ENCODE measurements around the gene SYNE4.
"Not testable (repeated sequence)": the region's sequence is repeated elsewhere in the genome, so short reads cannot be mapped to it uniquely, and the experiment has no call there.

The SYNE4 gene, protein sequence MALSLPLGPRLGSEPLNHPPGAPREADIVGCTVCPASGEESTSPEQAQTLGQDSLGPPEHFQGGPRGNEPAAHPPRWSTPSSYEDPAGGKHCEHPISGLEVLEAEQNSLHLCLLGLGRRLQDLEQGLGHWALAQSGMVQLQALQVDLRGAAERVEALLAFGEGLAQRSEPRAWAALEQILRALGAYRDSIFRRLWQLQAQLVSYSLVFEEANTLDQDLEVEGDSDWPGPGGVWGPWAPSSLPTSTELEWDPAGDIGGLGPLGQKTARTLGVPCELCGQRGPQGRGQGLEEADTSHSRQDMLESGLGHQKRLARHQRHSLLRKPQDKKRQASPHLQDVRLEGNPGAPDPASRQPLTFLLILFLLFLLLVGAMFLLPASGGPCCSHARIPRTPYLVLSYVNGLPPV

DNA sequence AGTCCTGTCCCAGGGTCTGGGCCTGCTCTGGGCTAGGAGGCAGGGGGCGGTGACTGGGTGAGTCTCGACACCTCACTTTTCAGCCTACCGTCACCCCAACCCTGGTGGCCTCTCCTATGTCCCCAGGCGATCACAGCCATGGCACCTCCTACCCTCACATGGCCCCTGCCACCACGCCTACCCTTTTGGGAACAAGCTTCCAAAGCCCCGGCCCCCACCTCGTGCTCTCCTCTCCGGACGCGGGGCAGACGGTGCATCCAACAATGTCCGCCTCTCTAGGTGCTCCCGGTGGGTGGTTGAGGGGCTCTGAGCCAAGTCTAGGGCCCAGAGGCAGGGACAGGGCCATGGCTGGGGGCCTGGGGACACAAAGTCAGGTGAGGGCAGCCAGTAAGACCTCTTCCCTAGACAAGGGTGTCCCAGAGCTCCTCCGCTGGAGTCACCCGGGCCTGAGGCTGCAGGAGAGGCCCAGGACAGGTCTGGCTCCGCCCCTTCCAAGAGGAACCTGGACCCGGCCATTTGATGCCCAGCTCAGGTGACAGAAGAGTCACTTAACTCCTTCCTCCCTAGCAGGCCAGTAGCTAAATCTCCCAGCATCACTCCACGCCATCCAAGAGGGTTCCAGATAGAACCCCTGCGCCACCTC is at the start of gene SYNE4:
SYNE4 (minus strand) TSS at position 478 of the 643 bp plus-strand sequence; CDS start at position 346, 132 bp downstream.
- H3K4me3 ChIP-seq (ENCODE audit: low read length) = no peak within 1 kb of the TSS; the same call in 1 of the 2 replicates
- TF ChIP-seq ZNF274 (IDR thresholded peaks at IDR 0.05; ENCODE audit: low read depth, low read length) = no peak

DNA sequence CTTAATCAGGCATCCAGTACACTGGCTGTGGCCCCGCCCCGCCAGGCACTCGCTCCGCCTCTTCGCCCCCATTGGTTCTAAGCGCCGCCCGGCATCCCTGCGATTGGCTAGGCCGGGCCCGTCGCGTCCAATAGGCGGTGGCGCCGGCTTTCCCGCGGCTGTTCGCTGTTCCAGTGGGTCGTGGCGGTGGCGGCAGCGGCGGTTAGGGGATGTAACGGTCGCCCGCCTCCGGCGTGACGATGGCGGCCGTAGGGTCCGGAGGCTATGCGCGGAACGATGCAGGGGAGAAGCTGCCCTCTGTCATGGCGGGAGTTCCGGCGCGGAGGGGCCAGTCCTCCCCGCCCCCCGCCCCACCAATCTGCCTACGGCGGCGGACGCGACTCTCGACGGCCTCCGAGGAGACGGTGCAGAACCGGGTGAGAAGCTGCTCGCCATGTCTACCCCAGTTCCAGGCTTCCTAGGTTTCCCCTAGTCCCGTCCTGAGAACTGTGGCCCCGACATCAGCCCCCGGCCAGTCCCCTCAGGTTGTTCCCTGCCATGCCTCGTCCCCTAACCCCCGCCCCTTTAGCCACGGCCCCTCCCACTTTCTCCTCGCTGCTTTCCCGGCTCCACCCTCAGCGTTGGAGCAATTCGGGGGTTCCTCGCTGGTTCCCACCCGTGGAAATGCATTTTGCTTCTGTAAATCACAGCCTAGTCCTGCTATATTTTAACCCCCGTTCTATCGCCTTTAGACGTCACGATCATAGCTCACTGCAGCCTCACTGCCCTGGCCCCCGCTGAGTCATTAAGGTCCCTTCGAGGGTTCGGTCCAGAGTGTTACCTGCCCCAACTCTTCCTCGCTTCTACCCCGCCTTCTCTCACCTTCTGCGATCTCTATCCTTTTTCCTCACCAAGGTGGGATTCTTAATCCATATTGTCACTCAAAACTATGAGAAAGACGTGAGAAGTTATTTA is 46.4 kb upstream of the SYNE4 start, which contains the start of gene WDR62:
WDR62 (plus strand) TSS at position 165 of the 954 bp plus-strand sequence; CDS start at position 240, 75 bp downstream.
- TF ChIP-seq ZNF274 (IDR thresholded peaks at IDR 0.05; ENCODE audit: low read depth, low read length) = no peak
- H3K4me3 ChIP-seq (ENCODE audit: low read length) = peak within 1 kb of the TSS; percentile 92

DNA sequence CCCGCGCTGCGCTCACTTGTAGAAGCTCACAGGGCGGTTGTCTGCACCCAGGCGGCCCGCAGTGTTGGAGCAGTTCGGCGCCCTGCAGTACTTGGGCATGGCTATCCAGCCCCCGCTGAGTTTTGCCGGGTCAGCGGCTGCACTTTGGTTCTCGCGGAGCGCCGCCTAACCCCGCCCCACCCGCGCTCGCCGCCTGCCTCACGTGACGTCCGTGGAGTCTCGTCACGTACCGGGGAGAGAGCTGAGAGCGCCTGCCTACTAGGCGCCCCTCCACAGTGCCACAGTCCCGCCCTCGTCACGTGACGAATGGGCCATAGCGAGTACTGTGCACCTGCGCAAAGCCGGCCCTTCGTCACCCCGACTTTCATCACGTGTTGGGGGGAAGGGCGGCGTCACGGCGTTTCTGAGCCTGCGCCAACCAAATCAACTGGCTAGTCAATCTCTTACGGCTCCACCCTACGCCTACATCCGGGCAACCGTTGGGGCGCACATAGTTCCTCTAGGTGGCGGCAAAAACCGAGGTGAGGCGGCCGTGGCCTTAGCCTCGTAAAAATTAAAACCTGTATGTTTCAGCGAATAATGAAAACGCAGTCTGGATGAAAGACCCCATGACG is 45.6 kb upstream of the SYNE4 start, which contains the start of gene THAP8:
THAP8 (minus strand) TSS at position 167 of the 614 bp plus-strand sequence; CDS start at position 99, 68 bp downstream.
- no peak for TF ChIP-seq ZNF274 (IDR thresholded peaks at IDR 0.05; ENCODE audit: low read depth, low read length)

DNA sequence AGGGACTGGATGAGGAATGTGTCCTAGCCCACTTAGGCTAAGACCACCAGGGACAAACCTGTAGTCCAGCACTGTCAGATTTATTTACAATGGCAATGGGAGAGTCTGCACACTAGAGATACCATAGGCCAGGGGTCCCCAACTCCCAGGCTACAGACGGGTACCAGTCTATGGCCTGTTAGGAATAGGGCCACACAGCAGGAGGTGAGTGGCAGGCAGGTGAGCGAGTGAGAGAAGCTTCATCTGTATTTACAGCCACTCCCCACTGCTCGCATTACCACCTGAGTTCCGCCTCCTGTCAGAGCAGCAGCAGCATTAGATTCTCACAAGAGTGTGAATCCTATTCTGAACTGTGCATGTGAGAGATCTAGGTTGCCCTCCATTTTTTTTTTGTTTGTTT is 43.0 kb upstream of the SYNE4 start:
- no peak for TF ChIP-seq ZNF274 (IDR thresholded peaks at IDR 0.05; ENCODE audit: low read depth, low read length)
- no peak overlapping the region for H3K4me3 ChIP-seq (ENCODE audit: low read length)

More for the DNA sequence above, 45.6 kb upstream of the SYNE4 start, which contains the start of gene THAP8:
- H3K4me3 ChIP-seq (ENCODE audit: low read length) = peak within 1 kb of the TSS; percentile 92

DNA sequence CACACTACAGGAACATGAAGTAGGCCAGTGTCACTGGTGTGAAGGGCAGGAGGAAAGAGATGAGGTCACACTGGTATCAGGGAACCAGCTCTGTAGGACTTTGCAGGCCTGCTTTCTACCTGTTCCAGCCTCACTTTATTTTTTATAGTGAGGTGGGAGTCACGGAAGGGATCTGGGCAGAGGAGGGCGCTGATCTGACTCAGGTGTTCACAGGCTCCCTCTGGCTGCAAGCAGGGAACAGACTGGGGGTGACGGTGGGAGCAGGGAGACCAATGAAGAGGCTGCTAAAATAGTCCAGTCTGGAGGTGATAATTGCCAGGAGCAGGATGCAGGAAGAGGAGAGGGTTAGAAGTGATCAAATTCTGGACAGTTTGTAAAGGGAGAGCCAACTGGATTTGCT is 42.6 kb upstream of the SYNE4 start:
- no peak overlapping the region for H3K4me3 ChIP-seq (ENCODE audit: low read length)
- no peak for TF ChIP-seq ZNF274 (IDR thresholded peaks at IDR 0.05; ENCODE audit: low read depth, low read length)

DNA sequence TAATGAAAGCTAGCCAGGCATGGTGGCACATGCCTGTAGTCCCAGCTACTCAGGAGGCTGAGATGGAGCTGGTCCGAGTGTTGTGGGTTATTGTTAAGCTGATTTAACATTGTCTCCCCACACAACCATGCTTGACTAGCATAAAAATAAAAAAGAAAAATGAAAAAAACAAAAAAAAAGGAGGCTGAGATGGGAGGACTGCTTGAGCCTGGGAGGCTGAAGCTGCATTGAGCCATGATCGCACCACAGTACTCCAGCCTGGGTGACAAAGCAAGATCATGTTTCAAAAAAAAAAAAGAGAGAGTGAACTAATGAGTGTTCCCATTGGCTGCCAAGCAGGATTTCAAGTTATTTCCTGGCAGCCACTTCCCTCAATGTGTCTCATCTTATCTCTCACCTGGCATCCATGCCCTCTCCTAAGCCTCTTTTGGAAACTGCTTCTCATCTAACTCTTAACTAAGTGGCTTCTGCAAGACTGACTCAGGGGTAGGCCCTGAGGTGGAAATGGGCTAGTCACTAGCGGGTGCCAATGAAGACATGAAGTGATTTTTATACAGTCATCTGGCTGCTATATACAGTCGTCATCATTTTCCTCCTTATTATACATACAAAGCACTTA is 40.6 kb upstream of the SYNE4 start:
- no peak for TF ChIP-seq ZNF274 (IDR thresholded peaks at IDR 0.05; ENCODE audit: low read depth, low read length)
- no peak overlapping the region for H3K4me3 ChIP-seq (ENCODE audit: low read length)

DNA sequence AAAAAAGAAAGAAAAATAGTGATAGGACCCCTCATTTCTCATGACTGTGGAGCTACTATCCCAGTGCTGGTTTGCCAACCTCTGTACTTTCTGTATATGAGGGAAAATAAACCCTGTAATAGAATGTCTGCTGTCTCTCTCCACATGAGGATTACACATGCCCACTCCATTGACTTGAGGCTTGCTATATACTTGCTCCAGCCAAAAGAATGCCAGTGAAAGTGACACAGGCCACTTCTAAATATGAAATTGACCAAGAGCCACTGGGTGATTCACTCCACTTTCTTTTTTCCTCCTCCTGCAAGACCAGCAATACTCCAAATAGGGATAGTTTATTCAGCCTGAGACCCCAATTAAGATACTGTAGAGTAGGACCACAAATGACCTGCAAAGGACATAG is 39.2 kb upstream of the SYNE4 start:
- TF ChIP-seq ZNF274 (IDR thresholded peaks at IDR 0.05; ENCODE audit: low read depth, low read length) = no peak

DNA sequence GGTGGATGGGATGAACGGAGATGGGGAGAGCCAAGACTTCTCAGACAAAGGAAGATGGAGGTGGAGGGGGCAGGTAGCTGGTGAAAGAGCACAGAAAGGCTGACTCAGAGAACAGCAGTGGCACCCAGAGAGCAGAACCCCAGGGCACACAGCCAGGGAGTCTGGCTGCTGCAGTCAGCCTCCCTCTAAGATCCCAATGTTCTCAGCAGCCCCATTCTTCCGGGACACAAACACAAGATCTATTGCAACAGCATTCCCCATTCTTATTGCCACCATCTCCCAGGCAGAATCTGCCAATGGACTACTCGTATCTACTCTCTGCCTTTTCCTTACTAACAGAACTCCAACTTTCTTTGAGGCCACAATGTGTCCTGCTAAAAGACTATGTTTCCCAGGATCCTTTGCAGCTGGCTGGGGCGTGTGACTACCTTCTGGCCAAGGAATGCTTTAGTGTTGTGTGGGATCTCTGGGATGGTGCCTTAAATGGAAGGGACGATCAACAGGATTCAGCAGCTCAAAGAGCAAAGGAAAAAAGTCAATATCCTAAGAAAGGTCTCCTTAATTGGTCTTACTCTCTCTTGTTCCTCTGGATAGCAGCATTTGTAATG is 37.9 kb upstream of the SYNE4 start:
- H3K4me3 ChIP-seq (ENCODE audit: low read length) = no peak overlapping the region
- no peak for TF ChIP-seq ZNF274 (IDR thresholded peaks at IDR 0.05; ENCODE audit: low read depth, low read length)

More for the DNA sequence above, 39.2 kb upstream of the SYNE4 start:
- no peak overlapping the region for H3K4me3 ChIP-seq (ENCODE audit: low read length)

DNA sequence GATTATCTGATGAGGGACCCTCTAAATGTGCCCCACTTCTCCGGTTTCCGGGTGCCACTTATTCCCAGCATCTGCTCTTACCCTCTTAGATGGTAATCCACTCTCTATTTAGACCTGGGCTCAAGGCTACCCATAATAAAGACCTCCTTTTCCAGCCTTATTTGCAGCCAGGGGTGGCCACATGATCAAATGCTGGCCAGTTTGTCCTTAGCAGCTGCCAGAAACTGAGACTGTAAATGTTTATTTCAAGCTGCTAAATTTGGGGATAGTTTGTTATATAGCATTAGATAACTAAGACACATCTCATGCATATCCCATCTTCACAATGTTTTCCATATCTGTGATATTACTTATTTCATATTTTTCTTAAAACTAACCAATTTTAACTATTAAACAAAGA is 35.3 kb upstream of the SYNE4 start:
- no peak for TF ChIP-seq ZNF274 (IDR thresholded peaks at IDR 0.05; ENCODE audit: low read depth, low read length)
- H3K4me3 ChIP-seq (ENCODE audit: low read length) = no peak overlapping the region

DNA sequence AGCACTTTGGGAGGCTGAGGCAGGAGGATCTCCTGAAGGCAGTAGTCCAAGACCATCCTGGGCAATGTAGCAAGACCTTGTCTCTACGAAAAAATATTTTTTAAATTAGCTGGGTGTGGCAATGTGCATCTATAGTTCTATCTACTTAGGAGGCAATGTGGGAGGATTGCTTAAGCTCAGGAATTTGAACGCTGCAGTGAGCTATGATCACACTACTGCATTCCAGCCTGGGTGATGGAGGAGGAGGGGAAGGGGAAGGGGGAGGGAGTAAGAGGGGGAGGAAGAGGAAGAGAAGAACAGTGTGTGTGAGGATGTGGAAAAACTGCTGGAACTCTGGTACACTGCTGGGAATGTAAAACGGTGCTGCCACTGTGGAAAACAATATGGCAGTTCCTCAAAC is 33.2 kb upstream of the SYNE4 start:
- TF ChIP-seq ZNF274 (IDR thresholded peaks at IDR 0.05; ENCODE audit: low read depth, low read length) = no peak
- no peak overlapping the region for H3K4me3 ChIP-seq (ENCODE audit: low read length)

DNA sequence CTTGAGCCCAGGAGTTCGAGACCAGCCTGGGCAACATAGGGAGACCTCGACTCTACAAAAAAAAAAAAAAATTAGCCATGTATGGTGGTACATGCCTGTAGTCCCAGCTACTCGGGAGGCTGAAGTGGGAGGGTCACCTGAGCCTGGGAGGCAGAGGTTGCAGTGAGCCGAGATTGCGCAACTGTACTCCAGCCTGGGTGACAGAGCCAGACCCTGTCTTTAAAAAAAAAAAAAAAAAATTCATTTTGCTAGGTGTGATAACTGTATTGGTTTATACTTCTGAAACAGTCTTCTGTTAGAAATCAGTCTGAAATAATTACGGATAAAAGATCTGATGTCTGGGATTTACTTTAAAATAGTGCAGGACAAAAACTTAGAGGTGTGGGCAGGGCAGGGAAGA is 32.5 kb upstream of the SYNE4 start:
- H3K4me3 ChIP-seq (ENCODE audit: low read length) = not testable (repeated sequence)

DNA sequence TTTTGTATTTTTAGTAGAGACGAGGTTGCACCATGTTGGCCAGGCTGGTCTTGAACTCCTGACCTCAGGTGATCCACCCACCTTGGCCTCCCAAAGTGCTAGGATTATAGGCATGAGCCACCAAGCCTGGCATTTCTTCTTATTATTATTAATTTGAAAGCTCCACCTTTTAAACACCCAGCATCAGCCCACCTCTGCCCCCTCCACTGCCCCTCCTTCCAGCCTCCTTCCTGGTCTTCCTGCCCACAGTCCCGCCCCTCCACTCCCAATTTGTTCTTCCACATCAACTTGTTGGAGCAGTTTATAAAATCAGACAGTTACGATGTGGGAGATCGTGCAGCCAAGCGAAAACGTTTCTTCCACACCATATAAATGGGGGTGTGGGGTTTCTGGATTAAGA is 31.9 kb upstream of the SYNE4 start:
- no peak for TF ChIP-seq ZNF274 (IDR thresholded peaks at IDR 0.05; ENCODE audit: low read depth, low read length)
- H3K4me3 ChIP-seq (ENCODE audit: low read length) = no peak overlapping the region
